Head of caudate nucleus (tissue), 42 donors: ENCODE results near the gene PAF1.

Experiments
- DNase-seq, 42 donors: peaks; one replicate each; pipeline versions ENCODE4 v3.0.0 to v3.0.0-alpha.2; 2020 to 2021; ENCODE audit warnings: mixed read lengths in 7 of 42
- intact Hi-C: fragments of 100-400 bp; cut with DNase I; formaldehyde crosslinking; loops from one replicate; pipeline ENCODE4 v1.15.0; 2022

The PAF1 gene

DNA sequence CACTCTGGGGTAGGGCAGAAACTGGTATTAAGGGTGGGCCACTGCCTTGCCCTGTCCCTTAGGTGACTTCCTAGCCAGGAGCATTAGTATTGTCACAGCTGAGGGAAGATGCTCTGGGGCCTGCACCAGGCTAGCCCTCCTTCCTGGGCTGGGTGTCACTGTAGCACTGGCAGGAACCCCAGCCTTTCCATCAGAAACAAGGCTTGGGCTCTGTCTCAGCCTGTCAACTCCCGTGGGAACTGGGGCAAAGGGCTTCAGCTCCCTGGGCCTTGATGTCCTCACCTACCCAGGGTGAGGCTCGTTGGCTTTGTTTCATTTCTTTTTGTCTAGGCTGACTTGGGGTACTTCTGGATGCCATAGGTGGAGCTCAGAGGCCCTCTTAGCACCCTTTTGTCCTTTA lies 18.0 kb downstream of the PAF1 start:
- intact Hi-C loops: no loop called here
- DNase-seq: peak in 4 of 42 donors; percentile 19 to 40 (median 36)

DNA sequence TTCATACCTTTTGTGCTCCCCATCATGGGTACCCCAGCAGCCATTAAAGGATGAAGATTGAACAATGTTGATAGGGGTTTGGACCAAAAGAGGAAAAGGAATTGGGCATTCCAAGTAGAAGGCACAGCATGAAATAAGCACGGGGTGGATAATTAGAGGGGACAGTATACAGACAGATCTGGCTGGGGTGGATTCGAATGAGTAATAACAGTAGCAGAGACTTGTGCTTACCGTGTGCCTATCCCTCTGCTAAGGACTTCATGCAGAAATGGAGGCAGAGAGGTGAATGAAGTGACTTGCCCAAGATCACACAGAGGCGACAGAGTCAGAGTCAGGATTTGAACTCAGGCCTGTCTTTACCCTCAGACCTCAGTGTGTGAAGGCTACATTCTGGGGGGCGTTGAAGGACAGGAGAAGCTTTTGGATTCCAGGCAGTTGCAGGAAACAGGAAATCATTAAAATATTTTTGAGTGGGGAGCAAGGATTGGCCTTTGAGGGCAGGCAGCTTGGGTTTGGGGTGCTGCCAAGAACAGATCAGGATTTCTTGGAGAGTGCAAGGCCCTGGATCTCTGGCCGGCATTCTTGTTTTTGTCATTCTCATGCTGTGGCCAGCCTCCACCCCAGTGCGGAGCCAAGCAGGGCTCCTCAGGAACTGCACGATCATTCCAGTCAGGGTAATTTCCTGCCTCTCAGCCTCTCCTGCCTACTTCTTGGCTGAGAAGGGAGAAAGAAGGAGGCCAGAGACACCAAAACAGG lies 18.7 kb downstream of the PAF1 start:
- intact Hi-C loops: no loop called here
- peak in 36 of 42 donors; percentile 16 to 85 (median 56) for DNase-seq

DNA sequence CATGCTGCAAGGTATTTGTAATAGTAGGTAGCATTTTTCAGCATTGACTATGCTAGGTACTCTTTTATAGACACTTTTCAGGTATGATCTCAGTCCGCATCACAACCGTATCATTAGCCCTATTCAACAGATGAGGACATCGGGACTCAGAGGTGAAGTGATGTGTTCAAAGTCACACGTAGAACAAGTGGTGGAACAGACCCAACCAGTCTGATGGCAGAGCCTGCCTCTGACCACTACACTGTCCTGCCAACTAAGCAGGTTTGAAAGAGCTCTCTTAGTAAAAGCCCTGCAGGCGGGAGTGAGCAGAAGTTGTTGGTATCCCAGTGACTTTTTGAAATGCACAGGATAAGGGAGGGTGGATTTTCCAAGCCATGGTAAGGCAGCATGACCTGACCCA lies 20.2 kb downstream of the PAF1 start:
- intact Hi-C loops: no loop called here
- DNase-seq: no peak

DNA sequence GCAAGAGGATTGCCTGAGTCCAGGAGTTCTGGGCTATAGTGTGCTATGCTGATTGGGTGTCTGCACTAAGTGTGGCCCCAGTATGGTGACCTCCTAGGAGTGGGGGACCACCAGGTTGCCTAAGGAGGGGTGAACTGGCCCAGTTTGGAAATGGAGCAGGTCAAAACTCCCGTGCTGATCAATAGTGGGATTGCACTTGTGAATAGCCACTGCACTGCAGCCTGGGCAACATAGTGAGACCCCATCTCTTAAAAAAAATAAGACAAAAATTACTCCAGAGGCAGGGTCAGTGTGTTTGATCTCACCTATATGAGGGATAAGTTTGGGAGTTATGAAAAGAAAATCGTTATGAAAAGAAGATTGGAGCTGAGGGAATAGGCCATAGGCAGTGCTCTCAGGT lies 21.7 kb downstream of the PAF1 start:
- intact Hi-C loops: no loop called here
- no peak for DNase-seq

DNA sequence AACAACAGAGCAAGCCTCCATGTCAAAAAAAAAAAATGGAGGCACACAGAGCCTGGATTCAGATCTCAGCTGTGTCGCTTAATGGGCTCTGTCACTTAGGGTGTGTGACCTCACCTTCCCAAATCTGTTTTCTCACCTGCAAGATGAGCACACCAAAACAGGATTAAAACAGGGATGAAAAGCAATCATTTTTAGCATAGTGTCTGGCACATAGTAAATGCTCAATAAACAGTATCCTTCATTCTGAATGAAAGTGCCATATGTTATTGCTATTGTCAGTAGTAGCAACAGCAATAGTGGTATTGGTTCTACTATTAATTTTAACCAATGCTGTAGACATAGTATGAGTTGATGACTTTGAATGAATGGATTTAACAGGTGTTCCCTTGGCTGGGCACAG lies 25.4 kb downstream of the PAF1 start:
- intact Hi-C loops: no loop called here
- DNase-seq: no peak

DNA sequence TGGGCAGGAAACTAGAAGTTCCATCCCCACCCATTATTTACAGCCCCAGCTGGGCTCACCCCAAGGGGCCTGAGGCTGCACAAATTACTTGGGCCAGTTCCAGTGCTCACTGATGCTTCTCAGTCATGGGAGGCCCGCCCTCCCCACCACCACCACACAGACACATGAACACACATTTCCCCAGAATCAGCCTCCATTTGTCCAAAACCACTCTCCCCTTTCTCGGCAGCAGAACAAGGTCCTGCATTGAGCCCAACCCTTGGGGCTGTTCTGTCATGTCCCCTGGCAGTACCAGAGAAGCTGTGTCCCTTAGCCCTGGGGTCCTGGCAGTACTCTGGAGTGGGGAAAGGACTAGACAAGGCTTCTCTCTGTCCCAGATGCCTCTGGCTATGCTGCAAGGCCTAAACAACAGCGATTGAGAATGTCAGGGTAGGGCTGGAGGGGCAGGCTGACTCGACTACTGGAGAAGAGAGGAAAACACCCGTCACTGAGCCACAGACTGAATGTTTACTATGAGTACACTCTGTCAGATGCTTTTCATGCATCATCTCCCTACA lies 26.9 kb downstream of the PAF1 start:
- DNase-seq: peak; percentile 31 to 95 (median 82)
- intact Hi-C loops: no loop called here

DNA sequence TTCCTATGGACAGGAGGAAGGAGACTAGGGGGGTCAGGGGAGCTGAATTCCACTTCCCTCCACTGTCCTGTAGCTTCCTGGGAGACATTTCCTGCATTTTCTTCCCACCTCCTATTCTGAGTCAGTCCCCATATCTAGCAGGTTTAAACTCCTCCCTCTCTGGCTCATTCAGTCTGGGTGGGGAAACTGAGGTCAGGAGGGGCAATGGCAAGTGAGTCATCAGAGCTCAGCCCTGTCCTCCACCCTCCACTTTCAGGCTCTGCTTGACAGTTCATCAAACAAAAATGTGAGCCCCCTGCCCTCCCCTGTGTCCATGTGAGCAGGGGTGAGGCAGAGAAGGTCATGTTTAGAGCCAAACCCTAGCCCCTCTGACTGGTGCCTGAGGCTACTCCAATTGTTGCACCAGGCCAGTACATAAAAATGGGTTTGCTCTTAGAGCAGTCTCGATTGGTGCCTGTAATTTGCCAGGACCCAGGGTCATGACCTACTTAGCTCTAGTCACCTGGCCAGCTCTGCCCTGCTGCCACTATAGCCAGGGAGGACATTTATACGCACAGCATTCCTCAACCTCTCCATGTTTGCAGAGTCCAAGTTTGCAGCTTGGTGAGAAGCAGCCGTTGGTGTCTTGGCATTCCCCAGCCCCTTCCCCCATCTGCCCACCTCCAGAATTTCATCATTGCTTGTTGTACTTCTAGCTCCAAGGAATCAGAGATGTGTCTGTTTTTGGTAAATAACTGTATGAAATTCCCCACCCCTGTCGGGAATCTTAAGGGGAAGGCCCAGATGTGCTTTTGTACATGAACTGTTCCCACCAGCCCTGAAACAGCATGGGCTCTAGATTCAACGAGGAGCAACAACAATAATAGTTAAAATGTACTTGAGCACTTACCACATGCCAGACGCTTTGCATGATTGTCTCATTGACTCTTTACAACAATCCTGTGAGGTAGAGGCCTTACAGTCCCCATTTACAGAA lies 27.9 kb downstream of the PAF1 start:
- DNase-seq: no peak
- intact Hi-C loops: no loop called here

DNA sequence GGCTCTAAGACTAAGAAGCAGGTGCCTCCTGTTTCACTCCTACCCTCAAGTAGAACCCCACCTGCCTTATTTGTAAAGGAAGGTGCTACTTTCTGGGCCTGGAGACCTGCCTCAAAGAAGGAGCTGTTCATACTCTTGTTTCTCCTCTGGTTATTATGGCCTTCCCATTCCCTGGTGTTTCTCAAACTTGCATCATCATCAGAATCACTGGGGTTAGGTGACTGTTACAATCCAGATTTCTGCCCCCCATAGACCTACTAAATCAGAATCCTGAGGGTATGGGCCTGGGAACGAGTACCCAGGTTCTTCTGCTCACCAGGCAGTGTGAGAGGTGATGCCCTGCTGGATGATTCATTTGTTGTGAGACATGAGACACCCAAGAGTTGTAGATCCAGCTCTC lies 30.3 kb downstream of the PAF1 start:
- DNase-seq: no peak
- intact Hi-C loops: no loop called here

DNA sequence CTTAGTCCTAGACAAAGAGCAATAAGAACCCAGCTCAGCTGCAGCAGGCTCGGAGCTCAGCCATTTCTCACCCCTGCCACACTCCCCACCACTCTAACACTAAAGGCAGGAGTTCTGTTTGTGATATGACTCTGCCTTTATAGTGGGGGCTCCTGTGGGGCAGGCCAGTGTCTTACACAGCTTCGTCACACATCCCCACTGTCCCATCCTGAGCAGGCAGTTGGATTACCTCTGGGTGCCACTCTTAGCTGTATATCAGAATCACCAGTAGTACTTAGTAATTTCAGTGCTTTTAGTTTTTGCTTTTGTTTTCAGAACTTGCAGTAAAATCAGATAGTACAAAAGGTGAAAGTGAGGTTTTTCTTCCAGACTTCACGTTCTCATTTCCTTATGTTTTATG lies 31.9 kb downstream of the PAF1 start:
- intact Hi-C loops: no loop called here
- DNase-seq: no peak

DNA sequence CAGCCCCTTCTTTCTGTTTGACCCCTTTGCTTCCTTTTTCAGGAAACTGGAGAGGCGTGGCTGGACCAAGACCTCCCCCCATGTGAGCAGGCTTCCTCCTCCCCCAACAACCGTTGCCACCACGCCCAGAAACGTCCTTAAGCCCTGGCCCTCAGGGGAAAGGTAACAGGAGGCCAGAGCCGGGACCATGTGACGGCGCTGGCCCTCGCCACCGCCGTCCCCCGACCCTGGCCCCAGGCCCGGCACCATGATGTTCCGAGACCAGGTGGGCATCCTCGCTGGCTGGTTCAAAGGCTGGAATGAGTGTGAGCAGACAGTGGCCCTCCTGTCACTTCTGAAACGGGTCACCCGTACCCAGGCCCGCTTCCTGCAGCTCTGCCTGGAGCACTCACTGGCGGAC lies 34.3 kb downstream of the PAF1 start:
- no peak for DNase-seq
- intact Hi-C loops: no loop called here

DNA sequence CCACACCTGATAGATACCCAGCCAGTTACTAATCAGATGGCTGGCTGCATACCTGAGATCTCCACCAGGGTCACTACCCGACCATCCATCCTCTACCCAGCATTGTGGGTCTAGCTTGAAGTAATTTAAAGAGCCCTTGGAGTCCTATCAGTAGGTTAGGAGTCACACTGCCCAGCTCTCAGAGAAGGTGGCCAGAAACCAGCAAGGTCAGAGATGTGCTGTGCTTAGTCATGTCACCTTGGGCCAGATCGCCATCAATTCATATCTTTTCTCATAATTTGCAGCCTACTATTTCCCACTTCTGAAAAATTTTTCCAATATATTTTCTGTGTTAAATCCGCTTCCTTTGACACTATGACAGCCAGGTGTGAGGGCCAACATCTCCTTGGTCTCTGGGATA lies 34.8 kb downstream of the PAF1 start:
- no peak for DNase-seq
- intact Hi-C loops: no loop called here

DNA sequence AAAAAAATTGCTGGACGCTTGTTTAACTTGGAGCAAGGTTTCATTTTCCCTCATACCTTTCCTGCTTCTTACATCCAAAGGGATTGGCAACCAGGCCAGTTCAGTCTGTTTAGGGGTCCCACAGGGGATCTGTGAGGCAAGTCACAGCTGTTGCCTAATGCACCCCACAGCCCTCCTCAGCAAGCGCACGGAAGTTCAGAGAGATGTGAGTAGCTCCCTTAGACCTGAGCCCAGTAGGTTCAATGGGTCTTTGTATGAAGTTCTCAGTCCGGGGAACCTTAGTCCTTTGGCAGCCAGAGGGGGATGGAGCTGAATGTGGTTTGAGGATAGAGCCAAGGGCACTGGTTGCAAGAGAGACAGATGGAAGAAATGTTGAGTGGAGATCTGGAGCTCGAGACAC lies 35.7 kb downstream of the PAF1 start:
- intact Hi-C loops: no loop called here
- peak in 27 of 42 donors; percentile 8 to 76 (median 44) for DNase-seq

DNA sequence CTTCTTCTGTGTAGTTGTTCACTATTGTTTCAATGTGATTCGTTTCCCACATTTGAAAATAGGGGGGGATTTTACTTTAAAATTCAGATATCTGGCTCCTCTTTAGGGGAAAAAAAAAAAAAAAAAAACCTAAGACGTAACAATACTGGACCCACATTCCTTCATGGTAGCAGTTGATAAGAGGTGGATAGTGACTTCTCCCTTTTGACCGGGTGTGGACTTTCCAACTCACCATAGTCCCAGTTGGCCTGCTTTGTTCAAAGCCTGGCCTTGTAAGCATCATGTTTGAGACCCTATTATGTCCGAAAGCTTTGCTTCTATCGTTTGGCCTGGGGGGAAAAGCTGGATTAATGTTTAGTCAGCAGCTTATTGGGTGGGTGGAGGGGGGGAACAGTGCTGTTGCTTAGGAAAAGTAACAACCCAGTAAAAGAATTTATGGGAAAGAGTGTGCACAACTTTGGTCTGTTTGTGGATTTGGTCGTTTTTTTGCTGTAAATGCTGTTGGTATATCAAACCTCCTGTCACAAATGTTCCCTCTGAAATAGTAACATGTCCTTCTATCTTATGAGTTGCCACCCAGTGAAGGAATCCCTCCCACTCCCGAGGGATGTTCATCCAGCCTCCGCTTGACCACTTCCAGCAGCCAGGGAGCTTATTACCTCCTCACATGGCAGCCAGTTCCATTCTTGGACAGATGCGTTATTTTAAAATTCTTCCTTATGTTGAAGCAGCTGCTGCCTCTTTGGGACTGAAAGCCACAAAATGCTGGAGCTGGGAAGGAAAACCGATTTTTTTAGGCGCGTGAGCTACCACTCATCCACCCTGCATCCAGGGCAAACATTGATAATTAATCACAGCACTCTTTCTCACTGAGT lies 38.3 kb downstream of the PAF1 start:
- no peak for DNase-seq
- intact Hi-C loops: no loop called here

DNA sequence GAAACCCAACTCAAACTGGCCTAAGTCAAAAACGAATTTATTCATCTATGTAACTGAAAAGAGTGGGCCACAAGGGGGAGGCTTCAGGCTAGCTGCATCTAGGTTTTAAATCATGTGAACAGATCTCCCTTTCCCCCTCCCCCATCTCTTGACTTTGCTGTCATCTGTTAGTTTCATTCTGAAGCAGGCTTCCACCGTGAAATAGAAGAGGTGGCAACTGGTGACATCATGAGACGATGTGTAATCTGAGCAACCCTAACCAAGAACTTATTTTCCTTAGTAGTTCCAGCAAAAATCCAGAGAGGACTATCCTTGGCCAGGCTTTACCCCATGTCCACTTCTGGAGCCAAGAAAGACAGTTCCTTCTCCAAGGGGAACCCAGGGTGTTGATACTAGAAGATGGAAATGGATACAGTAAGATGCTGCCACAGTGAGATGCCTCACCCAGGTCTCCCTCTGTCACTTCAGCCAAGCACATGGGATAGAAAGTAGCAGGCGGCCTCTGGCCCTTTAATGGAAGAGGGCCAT lies 39.3 kb downstream of the PAF1 start:
- DNase-seq: peak in 5 of 42 donors; percentile 13 to 71 (median 31)
- intact Hi-C loops: no loop called here

DNA sequence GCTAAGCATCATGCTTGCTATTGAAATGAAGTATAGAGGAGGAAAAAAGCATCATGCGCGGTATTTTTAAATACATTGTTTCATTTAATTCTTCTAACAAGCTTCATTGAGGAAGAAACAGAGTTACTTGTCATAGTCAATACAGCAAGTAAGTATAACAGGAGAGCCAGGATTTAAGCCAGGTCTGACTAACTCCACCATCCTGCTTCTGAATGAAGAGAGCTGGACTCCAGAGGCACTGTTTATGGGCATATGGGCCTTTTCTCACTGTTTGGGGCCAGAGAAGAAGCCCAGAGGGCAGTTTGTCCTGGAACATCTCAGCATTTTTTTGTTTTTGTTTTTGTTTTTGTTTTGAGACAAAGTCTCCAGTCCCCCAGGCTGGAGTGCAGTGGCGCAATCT lies 40.8 kb downstream of the PAF1 start:
- intact Hi-C loops: no loop called here
- no peak for DNase-seq

DNA sequence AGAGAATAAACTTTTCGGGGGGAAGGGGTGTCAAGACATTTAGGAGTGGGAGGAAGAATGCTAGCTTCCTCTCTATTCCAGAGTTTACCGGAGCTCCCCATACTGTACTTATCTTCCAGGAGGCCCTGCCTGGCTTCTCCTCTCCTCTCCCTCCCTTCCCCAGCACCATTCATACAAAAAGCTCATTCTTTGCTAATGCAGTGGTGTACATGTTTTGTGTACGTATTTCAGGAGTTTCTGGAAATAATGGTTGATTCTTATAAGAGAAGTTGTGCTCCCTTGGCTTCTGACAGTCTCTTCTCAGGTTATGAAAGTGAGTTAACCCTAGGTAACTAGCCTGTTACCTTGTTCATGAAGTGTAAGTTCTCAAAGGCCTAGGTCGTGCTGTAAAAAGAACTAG lies 41.6 kb downstream of the PAF1 start:
- intact Hi-C loops: loop anchor here (10.0 kb wide), 1 partner anchor 45 kb away; the partner anchor contains the start of genes MED29 and PAF1

DNA sequence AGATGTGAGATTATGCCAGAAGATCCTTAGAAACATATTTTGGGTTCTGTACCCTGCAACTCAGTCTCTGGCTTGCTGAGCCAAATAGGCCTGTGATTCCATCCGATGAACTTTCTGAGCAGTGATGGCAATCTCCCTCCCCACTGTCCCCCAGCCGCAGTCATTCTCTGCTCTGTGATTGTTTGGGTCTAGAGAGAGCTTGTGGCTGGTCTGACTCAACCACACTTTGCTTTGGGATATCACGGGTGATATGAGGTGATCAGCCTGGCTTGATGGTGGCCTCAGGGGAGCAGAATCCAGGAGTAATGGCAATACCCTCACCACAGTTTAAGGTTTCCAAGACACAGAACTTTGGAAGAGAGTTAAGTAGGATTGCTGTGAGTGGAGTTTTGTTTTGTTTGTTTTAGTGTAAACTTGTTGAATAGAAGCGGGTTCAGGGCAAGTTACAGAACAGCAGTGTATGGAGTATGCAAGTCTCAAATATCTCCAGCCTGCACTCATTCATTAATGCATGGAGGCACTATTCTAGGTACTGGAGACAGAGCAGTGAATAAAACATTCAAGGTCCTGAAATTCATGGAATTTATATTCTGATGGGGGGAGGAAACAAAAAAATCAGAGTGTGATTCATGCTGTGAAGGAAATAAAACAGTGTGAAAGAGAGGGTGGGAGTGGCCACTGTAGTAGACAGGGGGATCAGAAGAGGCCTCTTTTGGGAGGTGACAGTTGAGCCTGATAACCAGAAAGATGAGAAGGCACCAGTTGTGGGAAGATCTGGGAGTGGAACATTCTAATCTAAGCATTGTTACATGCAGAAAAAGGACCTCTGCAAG lies 43.4 kb downstream of the PAF1 start:
- no peak for DNase-seq
- intact Hi-C loops: loop anchor here (10.0 kb wide), 1 partner anchor 47 kb away; the partner anchor contains the start of genes MED29 and PAF1

More for the DNA sequence above, 41.6 kb downstream of the PAF1 start:
- DNase-seq: no peak

DNA sequence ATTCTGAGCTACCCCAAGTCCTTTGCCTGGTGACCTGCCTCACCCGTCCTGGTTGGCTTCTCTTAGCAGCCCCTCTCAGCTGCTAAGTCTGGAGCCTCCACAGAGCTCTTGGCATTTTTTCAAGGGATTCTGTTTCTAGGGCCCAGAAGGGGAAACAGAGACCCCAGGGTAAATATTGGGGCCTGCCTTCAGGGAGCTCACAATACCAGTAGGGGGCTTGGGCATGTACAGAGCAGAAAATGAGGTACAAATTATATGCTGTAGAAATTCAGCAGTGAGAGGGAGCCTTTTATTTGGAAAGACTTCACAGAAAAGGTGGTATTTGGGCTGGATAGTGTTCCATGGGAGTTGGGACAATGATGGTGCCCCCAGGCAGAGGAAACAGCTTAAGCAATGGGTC lies 45.0 kb downstream of the PAF1 start:
- DNase-seq: no peak
- intact Hi-C loops: loop anchor here (10.0 kb wide), 1 partner anchor 49 kb away; the partner anchor contains the start of genes MED29 and PAF1
